ACC112 (cell line): Measurements from ENCODE around the gene PPDPF.

Experiments used
- H2AFZ ChIP-seq: fragments of 200-600 bp; sonication (generic); one replicate; pipeline ENCODE4 v1.6.0; 2017; ENCODE audit warnings: antibody characterized with exemption, low read length; ENCODE audit not compliant: unreplicated experiment
- H3K27ac ChIP-seq: fragments of 200-600 bp; sonication (generic); 2 replicates; pipeline ENCODE4 v1.5.1; 2014; ENCODE audit warnings: low read depth, mild to moderate bottlenecking, antibody characterized with exemption, low read length, moderate library complexity
- H3K27me3 ChIP-seq: fragments of 200-600 bp; sonication (generic); 2 replicates; pipeline ENCODE4 v1.6.1; 2014; ENCODE audit warnings: mild to moderate bottlenecking, antibody characterized with exemption, low read length, moderate library complexity, mixed read lengths; ENCODE audit not compliant: insufficient read depth
- H3K36me3 ChIP-seq: fragments of 200-600 bp; sonication (generic); 2 replicates; pipeline ENCODE4 v1.6.1; 2016; ENCODE audit warnings: mild to moderate bottlenecking, antibody characterized with exemption, low read length, moderate library complexity, mixed read lengths; ENCODE audit not compliant: insufficient read depth
- H3K4me1 ChIP-seq: fragments of 200-600 bp; sonication (generic); one replicate; pipeline ENCODE4 v1.6.1; 2016; ENCODE audit warnings: low read length, mixed read lengths; ENCODE audit not compliant: insufficient read depth, unreplicated experiment, control insufficient read depth
- H3K4me3 ChIP-seq: fragments of 200-600 bp; sonication (generic); 2 replicates; pipeline ENCODE4 v1.5.1; 2014; ENCODE audit warnings: mild to moderate bottlenecking, low read depth, low read length
- H3K79me2 ChIP-seq: fragments of 200-600 bp; sonication (generic); one replicate; pipeline ENCODE4 v1.6.0; 2016; ENCODE audit warnings: low read length; ENCODE audit not compliant: control insufficient read depth, unreplicated experiment, insufficient read depth

The PPDPF gene

GRCh38 chr20:63532449-63532971 is 11.9 kb downstream of the PPDPF start:
- H3K36me3 ChIP-seq = no peaks in the 10 kb centered on the region
- no peaks in the 10 kb centered on the region for H3K79me2 ChIP-seq
- H3K27me3 ChIP-seq = no peaks in the 10 kb centered on the region; the same call in 1 of the 2 replicates
- no peak overlapping the region for H2AFZ ChIP-seq
- peaks cover 15% of the 10 kb centered on the region for H3K4me1 ChIP-seq
- no peak overlapping the region for H3K27ac ChIP-seq
- no peak overlapping the region for H3K4me3 ChIP-seq

- Histone ChIP-seq H2AFZ (no peak overlapping the region), H3K36me3 (no peaks in the 10 kb centered on the region), H3K27me3 (no peaks in the 10 kb centered on the region; the same call in 1 of the 2 replicates), H3K4me3 (no peak overlapping the region), H3K79me2 (no peaks in the 10 kb centered on the region), H3K4me1 (peaks cover 15% of the 10 kb centered on the region), H3K27ac (no peak overlapping the region)
Observed at GRCh38 chr20:63533388-63533787, 12.8 kb downstream of the PPDPF start.

- no peak overlapping the region for H3K27ac ChIP-seq
- no peaks in the 10 kb centered on the region for H3K36me3 ChIP-seq
Observed at GRCh38 chr20:63533871-63534393, 13.4 kb downstream of the PPDPF start.

GRCh38 chr20:63534427-63534830 is 13.9 kb downstream of the PPDPF start:
- Histone ChIP-seq H3K36me3 (no peaks in the 10 kb centered on the region), H3K27ac (no peak overlapping the region), H2AFZ (no peak overlapping the region), H3K27me3 (no peaks in the 10 kb centered on the region; the same call in 1 of the 2 replicates), H3K79me2 (no peaks in the 10 kb centered on the region), H3K4me3 (no peak overlapping the region), H3K4me1 (peaks cover 15% of the 10 kb centered on the region)

More at GRCh38 chr20:63533871-63534393, 13.4 kb downstream of the PPDPF start:
- Histone ChIP-seq H3K4me1 (peaks cover 15% of the 10 kb centered on the region), H2AFZ (no peak overlapping the region), H3K79me2 (no peaks in the 10 kb centered on the region), H3K4me3 (no peak overlapping the region), H3K27me3 (no peaks in the 10 kb centered on the region; the same call in 1 of the 2 replicates)

- no peaks in the 10 kb centered on the region; the same call in 1 of the 2 replicates for H3K27me3 ChIP-seq
- peaks cover 15% of the 10 kb centered on the region for H3K4me1 ChIP-seq
- H2AFZ ChIP-seq = no peak overlapping the region
- H3K27ac ChIP-seq = no peak overlapping the region
- no peaks in the 10 kb centered on the region for H3K36me3 ChIP-seq
- H3K79me2 ChIP-seq = no peaks in the 10 kb centered on the region
- no peak overlapping the region for H3K4me3 ChIP-seq
Observed at GRCh38 chr20:63534831-63535651, 14.5 kb downstream of the PPDPF start.

GRCh38 chr20:63536241-63536977 is 15.8 kb downstream of the PPDPF start:
- no peak overlapping the region for H3K4me3 ChIP-seq
- no peak overlapping the region for H3K27ac ChIP-seq
- no peaks in the 10 kb centered on the region for H3K36me3 ChIP-seq
- H2AFZ ChIP-seq = no peak overlapping the region
- H3K79me2 ChIP-seq = no peaks in the 10 kb centered on the region
- H3K4me1 ChIP-seq = peaks cover 15% of the 10 kb centered on the region
- no peaks in the 10 kb centered on the region; the same call in 1 of the 2 replicates for H3K27me3 ChIP-seq

GRCh38 chr20:63536997-63537524 is 16.5 kb downstream of the PPDPF start, which contains the start of gene PTK6:
Gene PTK6, minus strand, starts transcription at chr20:63537376. Its CDS starts 62 bp downstream, at chr20:63537314.
- Histone ChIP-seq H3K36me3 (no peaks in the 10 kb centered on the region), H3K4me3 (peak within 1 kb of the TSS; percentile 55), H3K79me2 (no peaks in the 10 kb centered on the region), H2AFZ (no peak within 1 kb of the TSS), H3K27ac (no peak within 1 kb of the TSS), H3K27me3 (no peaks in the 10 kb centered on the region; the same call in 1 of the 2 replicates), H3K4me1 (peaks cover 15% of the 10 kb centered on the region)

GRCh38 chr20:63537525-63538203 is 17.1 kb downstream of the PPDPF start:
- Histone ChIP-seq H3K4me1 (peaks cover 15% of the 10 kb centered on the region), H2AFZ (no peak overlapping the region), H3K36me3 (no peaks in the 10 kb centered on the region), H3K4me3 (peak overlapping the region; percentile 55), H3K79me2 (no peaks in the 10 kb centered on the region), H3K27me3 (no peaks in the 10 kb centered on the region; the same call in 1 of the 2 replicates), H3K27ac (no peak overlapping the region)

- no peak overlapping the region for H3K27ac ChIP-seq
- no peak overlapping the region for H2AFZ ChIP-seq
- no peaks in the 10 kb centered on the region; the same call in 1 of the 2 replicates for H3K27me3 ChIP-seq
- 0 out of 2 replicates have a peak overlapping the region, but pooled peaks have one; percentile 55 for H3K4me3 ChIP-seq
- H3K79me2 ChIP-seq = no peaks in the 10 kb centered on the region
- H3K36me3 ChIP-seq = no peaks in the 10 kb centered on the region
- H3K4me1 ChIP-seq = peaks cover 15% of the 10 kb centered on the region
Observed at GRCh38 chr20:63538204-63539091, 17.9 kb downstream of the PPDPF start.
